Rectal smooth muscle tissue (tissue), 1 donor: ENCODE measurements around the gene TRIM3.

Experiments used
- H3K27ac ChIP-seq: one replicate; pipeline ENCODE4 v1.7.0; 2013; ENCODE audit warnings: low read depth, low read length, inconsistent platforms
- H3K27me3 ChIP-seq: one replicate; pipeline ENCODE4 v1.7.0; 2013; ENCODE audit warnings: low read length; ENCODE audit not compliant: control insufficient read depth, insufficient read depth
- H3K36me3 ChIP-seq: one replicate; pipeline ENCODE4 v1.7.0; 2013; ENCODE audit warnings: low read length; ENCODE audit not compliant: control insufficient read depth, insufficient read depth
- H3K4me1 ChIP-seq: one replicate; pipeline ENCODE4 v1.7.0; 2013; ENCODE audit warnings: low read length; ENCODE audit not compliant: control insufficient read depth, insufficient read depth
- H3K4me3 ChIP-seq: one replicate; pipeline ENCODE4 v1.7.0; 2013; ENCODE audit warnings: low read length
- H3K9ac ChIP-seq: one replicate; pipeline ENCODE4 v1.7.0; 2013; ENCODE audit warnings: low read length

TRIM3 gene

GRCh38 chr11:6419009-6419631 lies 54.6 kb downstream of the TRIM3 start, which contains the start of gene APBB1:
Gene APBB1 (minus strand): TSS chr11:6419094. CDS start chr11:6411347, 7,747 bp downstream.
- Histone ChIP-seq H3K27me3 (no peaks in the 10 kb centered on the region), H3K36me3 (no peaks in the 10 kb centered on the region), H3K9ac (peak within 1 kb of the TSS; percentile 38), H3K27ac (peak within 1 kb of the TSS; percentile 89), H3K4me3 (peak within 1 kb of the TSS; percentile 79), H3K4me1 (peaks cover 9% of the 10 kb centered on the region)

DNA sequence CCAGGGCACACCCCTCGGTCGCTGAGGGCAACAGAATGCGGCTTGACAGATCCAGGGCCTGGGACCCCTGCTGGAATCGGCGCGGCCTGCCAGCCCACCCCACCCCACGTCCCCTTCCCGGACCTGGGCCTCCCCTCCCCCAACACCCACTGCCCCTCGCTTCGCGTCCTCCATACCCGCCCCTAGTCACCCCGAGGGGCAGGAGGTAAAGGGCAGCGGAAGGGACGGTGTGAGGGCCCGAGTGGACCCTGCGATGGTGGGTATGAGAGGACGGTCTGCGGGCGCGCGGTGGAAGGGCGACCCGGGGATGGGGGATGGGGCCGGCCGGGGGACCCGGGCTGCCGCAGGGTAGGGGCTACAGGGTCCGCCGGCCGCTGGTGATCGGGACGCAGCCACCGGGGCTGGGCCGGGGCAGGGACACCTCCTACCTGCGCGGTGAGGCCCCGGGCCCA lies 55.2 kb downstream of the TRIM3 start:
- Histone ChIP-seq H3K27me3 (no peaks in the 10 kb centered on the region), H3K4me3 (peak overlapping the region; percentile 79), H3K27ac (peak overlapping the region; percentile 89), H3K4me1 (peaks cover 9% of the 10 kb centered on the region), H3K9ac (peak overlapping the region; percentile 26), H3K36me3 (no peaks in the 10 kb centered on the region)

DNA sequence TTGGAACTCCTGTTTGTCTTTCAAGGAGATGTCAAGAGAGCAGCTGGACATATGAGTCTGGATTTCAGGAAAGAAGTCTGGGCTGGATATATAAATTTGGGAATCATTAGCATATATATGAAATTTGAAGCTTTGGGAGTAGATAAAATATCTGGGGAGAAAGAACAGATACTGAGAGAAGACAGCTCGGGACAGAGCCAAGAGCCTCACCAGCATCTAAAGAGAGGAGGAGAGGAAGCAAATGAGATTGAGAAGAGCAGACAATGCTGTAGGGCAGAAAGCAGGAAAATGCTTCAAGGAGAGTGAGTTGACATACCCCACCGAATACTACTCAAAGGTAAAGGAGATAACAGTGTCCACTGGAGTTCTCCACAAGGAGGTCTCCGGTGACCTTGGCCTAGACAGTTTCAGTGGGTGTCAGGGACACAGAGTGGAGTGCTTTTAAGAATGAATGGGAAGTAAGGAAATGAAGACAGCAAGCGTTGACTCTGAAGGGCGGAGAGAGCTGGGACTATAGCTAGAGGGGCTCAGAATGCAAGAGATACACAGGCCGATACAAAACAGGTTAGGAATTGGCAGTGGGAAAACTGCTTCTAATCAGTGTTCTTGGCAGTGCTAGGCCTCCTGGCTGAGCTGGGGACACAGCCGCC lies 55.7 kb downstream of the TRIM3 start:
- H3K9ac ChIP-seq, result no peak overlapping the region
- peak overlapping the region; percentile 79 for H3K4me3 ChIP-seq
- H3K27me3 ChIP-seq, result no peaks in the 10 kb centered on the region
- peaks cover 9% of the 10 kb centered on the region for H3K4me1 ChIP-seq
- H3K36me3 ChIP-seq, result no peaks in the 10 kb centered on the region
- peak overlapping the region; percentile 89 for H3K27ac ChIP-seq

DNA sequence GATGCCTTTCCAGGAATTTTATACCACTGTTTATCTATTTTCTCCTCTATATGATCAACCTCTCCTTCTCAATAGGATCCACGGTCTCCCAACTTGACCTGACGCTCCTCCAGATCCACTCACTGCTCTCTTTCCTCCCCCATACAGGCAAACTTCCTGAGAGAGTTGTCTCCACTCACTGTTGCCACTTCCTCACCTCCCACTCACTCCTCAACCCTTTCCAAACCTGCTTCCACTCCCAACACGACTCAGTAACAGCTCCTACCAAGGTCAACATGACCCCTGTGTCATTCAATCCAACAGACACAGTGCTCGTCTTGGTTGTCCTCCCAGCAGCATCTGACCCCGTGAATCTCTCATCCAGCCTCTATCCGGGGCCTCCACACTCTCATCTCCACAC lies 57.9 kb downstream of the TRIM3 start:
- H3K27me3 ChIP-seq, result no peaks in the 10 kb centered on the region
- H3K36me3 ChIP-seq, result no peaks in the 10 kb centered on the region
- H3K9ac ChIP-seq, result no peak overlapping the region
- H3K4me3 ChIP-seq, result no peak overlapping the region
- H3K27ac ChIP-seq, result no peak overlapping the region
- peaks cover 9% of the 10 kb centered on the region for H3K4me1 ChIP-seq

GRCh38 chr11:6414874-6415328 lies 58.8 kb downstream of the TRIM3 start:
- H3K36me3 ChIP-seq, result peaks cover 4% of the 10 kb centered on the region
- no peak overlapping the region for H3K9ac ChIP-seq
- H3K4me3 ChIP-seq, result no peak overlapping the region
- no peaks in the 10 kb centered on the region for H3K27me3 ChIP-seq
- H3K27ac ChIP-seq, result no peak overlapping the region
- H3K4me1 ChIP-seq, result peaks cover 7% of the 10 kb centered on the region

- Histone ChIP-seq H3K27me3 (no peaks in the 10 kb centered on the region), H3K9ac (no peak overlapping the region)
These were observed 59.9 kb downstream of the TRIM3 start for GRCh38 chr11:6413791-6414201.

GRCh38 chr11:6411594-6412031 lies 62.1 kb downstream of the TRIM3 start:
- no peak overlapping the region for H3K9ac ChIP-seq
- H3K36me3 ChIP-seq, result peaks cover 4% of the 10 kb centered on the region
- H3K4me1 ChIP-seq, result no peaks in the 10 kb centered on the region

More at GRCh38 chr11:6413791-6414201, 59.9 kb downstream of the TRIM3 start:
- peaks cover 2% of the 10 kb centered on the region for H3K4me1 ChIP-seq
- H3K27ac ChIP-seq, result no peak overlapping the region
- H3K4me3 ChIP-seq, result no peak overlapping the region
- peaks cover 4% of the 10 kb centered on the region for H3K36me3 ChIP-seq

GRCh38 chr11:6410695-6411430 lies 62.9 kb downstream of the TRIM3 start:
- Histone ChIP-seq H3K4me1 (no peaks in the 10 kb centered on the region), H3K27me3 (no peaks in the 10 kb centered on the region), H3K36me3 (peaks cover 4% of the 10 kb centered on the region), H3K4me3 (no peak overlapping the region), H3K9ac (no peak overlapping the region), H3K27ac (no peak overlapping the region)

More at GRCh38 chr11:6411594-6412031, 62.1 kb downstream of the TRIM3 start:
- Histone ChIP-seq H3K27me3 (no peaks in the 10 kb centered on the region), H3K27ac (no peak overlapping the region), H3K4me3 (no peak overlapping the region)

DNA sequence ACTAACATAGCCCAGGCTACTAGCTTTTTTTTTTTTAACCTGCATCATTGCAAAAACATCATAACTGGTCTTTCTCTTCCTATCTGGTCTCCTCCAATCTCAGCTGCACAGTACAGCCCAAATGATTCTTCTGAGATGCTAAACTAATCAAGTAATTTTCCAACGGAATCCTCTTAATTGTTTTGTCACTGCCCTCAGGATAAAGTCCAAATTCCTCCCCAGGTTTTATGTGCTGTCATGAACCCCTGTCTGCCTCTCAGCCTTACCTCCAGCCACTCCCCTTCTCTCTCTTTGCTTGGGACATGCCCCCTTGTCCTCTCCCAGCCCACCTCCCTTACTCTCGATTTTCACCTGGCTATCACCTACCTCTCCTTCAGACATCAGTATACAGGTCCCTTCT lies 67.4 kb downstream of the TRIM3 start:
- Histone ChIP-seq H3K36me3 (peaks cover 4% of the 10 kb centered on the region), H3K9ac (no peak overlapping the region)

GRCh38 chr11:6405846-6406245 lies 67.9 kb downstream of the TRIM3 start:
- peaks cover 4% of the 10 kb centered on the region for H3K36me3 ChIP-seq
- no peak overlapping the region for H3K9ac ChIP-seq
- H3K27ac ChIP-seq, result no peak overlapping the region

More for the DNA sequence above, 67.4 kb downstream of the TRIM3 start:
- no peak overlapping the region for H3K27ac ChIP-seq
- no peaks in the 10 kb centered on the region for H3K4me1 ChIP-seq
- no peak overlapping the region for H3K4me3 ChIP-seq
- H3K27me3 ChIP-seq, result no peaks in the 10 kb centered on the region

DNA sequence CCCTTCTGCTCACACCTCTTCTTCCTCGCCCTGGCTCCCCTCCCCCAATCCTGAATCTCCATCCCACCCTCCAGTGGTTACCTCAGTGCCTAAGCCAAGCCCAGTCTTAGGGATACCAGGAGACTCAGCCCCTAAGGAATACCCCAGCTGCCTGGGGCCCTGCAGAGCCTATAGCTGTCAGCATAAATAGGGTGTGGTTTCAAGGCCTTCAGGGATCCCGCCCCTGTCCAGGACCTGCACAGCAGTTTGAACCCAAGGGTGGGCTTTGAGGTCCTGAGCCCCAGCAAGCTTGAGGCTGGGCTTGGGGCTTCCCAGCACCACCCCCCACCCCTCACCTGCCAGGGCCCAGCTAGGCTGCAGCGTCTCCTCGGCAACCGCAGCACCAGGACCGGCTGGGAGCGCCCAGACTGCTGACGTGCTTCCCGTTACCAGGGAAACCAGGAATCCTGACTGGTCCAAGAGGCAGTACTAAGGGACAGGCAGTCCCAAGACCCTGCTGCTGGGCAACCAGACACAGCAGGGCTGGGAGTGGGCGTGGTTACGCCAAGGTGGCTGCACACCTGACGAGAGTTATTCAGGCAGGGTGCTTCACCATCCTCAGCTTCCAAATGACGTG lies 68.6 kb downstream of the TRIM3 start:
- H3K27ac ChIP-seq, result no peak overlapping the region
- H3K4me1 ChIP-seq, result no peaks in the 10 kb centered on the region
- peaks cover 3% of the 10 kb centered on the region for H3K36me3 ChIP-seq
- H3K9ac ChIP-seq, result no peak overlapping the region
- H3K27me3 ChIP-seq, result no peaks in the 10 kb centered on the region
- no peak overlapping the region for H3K4me3 ChIP-seq

More at GRCh38 chr11:6405846-6406245, 67.9 kb downstream of the TRIM3 start:
- Histone ChIP-seq H3K27me3 (no peaks in the 10 kb centered on the region), H3K4me3 (no peak overlapping the region), H3K4me1 (no peaks in the 10 kb centered on the region)
